Body of pancreas (tissue), 4 donors: ENCODE results near the gene CCDC33. TPM values are rescaled to one million over a fixed set of nuclear protein-coding genes. Genes with fewer than 3 reads are reported as not detected.

Source experiments
- ATAC-seq: fragments of 150-250 bp; one replicate; pipeline ENCODE4 v1.9.1; 2016
- DNase-seq, 4 donors: peaks; one replicate each; pipeline ENCODE4 v3.0.0-alpha.2; 2019
- H3K27ac ChIP-seq, 4 donors: fragments of 200-600 bp; sonication (generic); 1 replicate in 3 of 4; 2 replicates in 1 of 4; pipeline versions ENCODE4 v1.5.1 to v1.6.1; 2016 to 2019; ENCODE audit warnings: mild to moderate bottlenecking in 1 of 4, mixed read lengths in 1 of 4, moderate library complexity in 1 of 4
- H3K27me3 ChIP-seq, 2 donors: fragments of 200-600 bp; sonication (generic); one replicate each; pipeline ENCODE4 v1.6.0; 2016; ENCODE audit warnings: mild to moderate bottlenecking in 1 of 2
- H3K36me3 ChIP-seq, 2 donors: fragments of 200-600 bp; sonication (generic); replicated peaks in 1 of 2; 2 replicates each; pipeline ENCODE4 v1.5.1; 2016; ENCODE audit warnings: low read depth in 2 of 2; ENCODE audit not compliant: insufficient read depth in 1 of 2
- H3K4me1 ChIP-seq: fragments of 200-600 bp; sonication (generic); one replicate; pipeline ENCODE4 v1.6.0; 2016
- H3K4me3 ChIP-seq, 2 donors: fragments of 200-600 bp; sonication (generic); 1 replicate in 1 of 2; 2 replicates in 1 of 2; pipeline ENCODE4 v1.5.1; 2016 to 2019
- H3K9me3 ChIP-seq, 3 donors: fragments of 200-600 bp; sonication (generic); 1 replicate in 2 of 3; 2 replicates in 1 of 3; pipeline ENCODE4 v1.5.1; 2016
- POLR2A ChIP-seq, 3 donors: fragments of 450-650 bp; IDR thresholded peaks; one replicate each; pipeline ENCODE4 v1.6.1; 2016; ENCODE audit warnings: antibody characterized with exemption in 3 of 3, mild to moderate bottlenecking in 2 of 3
- WGBS, 2 donors: methylation state at CpG; one replicate each; pipeline ENCODE4 v1.1.5; 2017; 5-methylcytosine and 5-hydroxymethylcytosine counted together
- intact Hi-C: fragments of 100-400 bp; cut with DNase I; formaldehyde crosslinking; loops from one replicate; pipeline ENCODE4 v1.15.1; 2023
- total RNA-seq, 2 donors: library from RNA; depleted of rRNA; stranded (reverse); fragments of >200 nt; gene quantifications; one replicate each; pipeline ENCODE4 v1.1.0, GENCODE V29; 2016
- TF ChIP-seq, protein P1 (sequence below), 7 experiments: fragments of 450-650 bp in 4 of 7; fragments of 200-600 bp in 3 of 7; sonication (generic) in 3 of 7; IDR thresholded peaks; one replicate each; pipeline ENCODE4 v1.5.1; 2016 to 2019; ENCODE audit warnings: antibody characterized with exemption in 7 of 7

CCDC33 gene
- total RNA-seq, 2 donors from 2014 or later = not detected

DNA sequence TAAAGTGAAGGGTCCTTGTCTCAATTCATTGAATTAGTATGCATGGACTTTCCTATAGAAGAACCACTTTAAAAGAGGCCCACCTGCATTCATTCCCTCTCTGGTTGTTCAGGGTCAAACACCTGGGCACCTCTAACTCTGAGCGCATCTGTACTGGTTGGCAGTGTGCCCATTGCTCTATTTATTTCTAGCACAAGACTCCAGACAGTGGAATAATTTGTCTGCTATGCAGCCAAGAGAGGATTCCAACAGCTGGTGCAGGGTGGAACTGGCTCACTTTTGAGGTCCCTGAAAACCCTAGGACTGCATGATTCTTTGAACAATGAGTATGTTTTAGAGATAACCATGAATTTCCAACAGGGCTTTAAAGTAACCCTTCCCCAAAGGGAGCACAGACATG is 57.9 kb downstream of the CCDC33 start:
- H3K4me1 ChIP-seq = no peaks in the 10 kb centered on the region
- no peak overlapping the region for H3K27ac ChIP-seq

DNA sequence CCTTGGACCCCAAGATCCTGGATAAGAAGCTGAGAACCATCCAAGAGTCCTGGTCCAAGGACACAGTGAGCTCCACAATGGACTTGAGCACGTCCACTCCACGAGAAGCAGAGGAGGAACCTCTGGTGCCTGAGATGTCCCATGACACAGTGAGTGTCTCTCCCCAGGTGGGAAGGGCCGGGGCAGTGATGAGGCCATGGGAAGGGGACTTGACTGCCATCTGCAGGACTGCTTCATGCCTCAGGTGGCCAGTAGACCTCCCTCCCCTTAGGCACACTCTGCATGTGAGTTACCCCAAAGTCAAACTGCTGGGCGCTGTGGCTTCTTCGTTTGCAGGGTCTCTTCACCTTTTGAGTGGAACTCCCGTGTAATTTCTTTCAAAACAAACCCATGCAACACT is 59.7 kb downstream of the CCDC33 start:
- no peak for TF ChIP-seq POLR2A (IDR thresholded peaks at IDR 0.05)
- TF ChIP-seq, protein P1, sequence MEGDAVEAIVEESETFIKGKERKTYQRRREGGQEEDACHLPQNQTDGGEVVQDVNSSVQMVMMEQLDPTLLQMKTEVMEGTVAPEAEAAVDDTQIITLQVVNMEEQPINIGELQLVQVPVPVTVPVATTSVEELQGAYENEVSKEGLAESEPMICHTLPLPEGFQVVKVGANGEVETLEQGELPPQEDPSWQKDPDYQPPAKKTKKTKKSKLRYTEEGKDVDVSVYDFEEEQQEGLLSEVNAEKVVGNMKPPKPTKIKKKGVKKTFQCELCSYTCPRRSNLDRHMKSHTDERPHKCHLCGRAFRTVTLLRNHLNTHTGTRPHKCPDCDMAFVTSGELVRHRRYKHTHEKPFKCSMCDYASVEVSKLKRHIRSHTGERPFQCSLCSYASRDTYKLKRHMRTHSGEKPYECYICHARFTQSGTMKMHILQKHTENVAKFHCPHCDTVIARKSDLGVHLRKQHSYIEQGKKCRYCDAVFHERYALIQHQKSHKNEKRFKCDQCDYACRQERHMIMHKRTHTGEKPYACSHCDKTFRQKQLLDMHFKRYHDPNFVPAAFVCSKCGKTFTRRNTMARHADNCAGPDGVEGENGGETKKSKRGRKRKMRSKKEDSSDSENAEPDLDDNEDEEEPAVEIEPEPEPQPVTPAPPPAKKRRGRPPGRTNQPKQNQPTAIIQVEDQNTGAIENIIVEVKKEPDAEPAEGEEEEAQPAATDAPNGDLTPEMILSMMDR (IDR thresholded peaks at IDR 0.05) = no peak
- intact Hi-C loops = no loop called here
- H3K9me3 ChIP-seq = no peaks in the 10 kb centered on the region
- H3K27me3 ChIP-seq = peaks cover 0 to 3% of the 10 kb centered on the region in 2 donors
- no peaks in the 10 kb centered on the region for H3K36me3 ChIP-seq
- H3K27ac ChIP-seq = no peak overlapping the region
- no peaks in the 10 kb centered on the region for H3K4me1 ChIP-seq
- H3K4me3 ChIP-seq = no peak overlapping the region
- DNase-seq = no peak
- no peak for ATAC-seq
- WGBS, 2 donors = 38% methylated on average over 6 of the region's 6 CpGs; no CpG with 5 or more reads in 1 of the 2 donors

More for the DNA sequence above, 57.9 kb downstream of the CCDC33 start:
- H3K4me3 ChIP-seq = no peak overlapping the region
- no peak for DNase-seq
- WGBS, 2 donors = 0 to 13% methylated on average over 1 of the region's 1 CpG
- H3K27me3 ChIP-seq = peaks cover 0 to 3% of the 10 kb centered on the region in 2 donors
- H3K9me3 ChIP-seq = no peaks in the 10 kb centered on the region
- intact Hi-C loops = no loop called here
- ATAC-seq = no peak
- no peak for TF ChIP-seq POLR2A (IDR thresholded peaks at IDR 0.05)
- TF ChIP-seq, protein P1 (IDR thresholded peaks at IDR 0.05) = no peak
- H3K36me3 ChIP-seq = no peaks in the 10 kb centered on the region

DNA sequence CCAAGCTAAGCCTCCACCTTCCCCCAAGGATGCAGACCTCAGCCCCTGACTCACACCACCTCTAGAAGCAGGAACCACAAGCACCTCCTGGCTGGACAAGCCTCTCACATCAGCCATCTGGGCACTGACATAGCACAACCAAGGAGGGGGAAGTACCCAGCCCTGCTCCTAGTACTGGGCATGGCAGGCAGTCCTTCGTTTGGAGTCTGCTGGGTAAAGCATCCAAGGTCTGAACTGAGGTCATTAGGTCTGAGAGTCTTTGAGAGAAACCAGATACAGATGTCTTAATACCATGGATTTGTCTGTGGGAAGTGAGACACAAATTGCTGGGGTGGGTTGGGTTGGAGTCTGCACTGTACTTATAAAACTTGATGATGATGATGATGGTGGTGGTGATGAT is 61.8 kb downstream of the CCDC33 start:
- WGBS, 2 donors = 13 to 18% methylated on average over 1 of the region's 1 CpG
- ATAC-seq (no peak), DNase-seq (no peak)
- Histone ChIP-seq H3K4me3 (no peak overlapping the region), H3K36me3 (no peaks in the 10 kb centered on the region), H3K27me3 (peaks cover 0 to 7% of the 10 kb centered on the region in 2 donors), H3K9me3 (no peaks in the 10 kb centered on the region), H3K27ac (no peak overlapping the region), H3K4me1 (no peaks in the 10 kb centered on the region)
- intact Hi-C loops = no loop called here
- TF ChIP-seq, protein P1 (IDR thresholded peaks at IDR 0.05) = no peak

DNA sequence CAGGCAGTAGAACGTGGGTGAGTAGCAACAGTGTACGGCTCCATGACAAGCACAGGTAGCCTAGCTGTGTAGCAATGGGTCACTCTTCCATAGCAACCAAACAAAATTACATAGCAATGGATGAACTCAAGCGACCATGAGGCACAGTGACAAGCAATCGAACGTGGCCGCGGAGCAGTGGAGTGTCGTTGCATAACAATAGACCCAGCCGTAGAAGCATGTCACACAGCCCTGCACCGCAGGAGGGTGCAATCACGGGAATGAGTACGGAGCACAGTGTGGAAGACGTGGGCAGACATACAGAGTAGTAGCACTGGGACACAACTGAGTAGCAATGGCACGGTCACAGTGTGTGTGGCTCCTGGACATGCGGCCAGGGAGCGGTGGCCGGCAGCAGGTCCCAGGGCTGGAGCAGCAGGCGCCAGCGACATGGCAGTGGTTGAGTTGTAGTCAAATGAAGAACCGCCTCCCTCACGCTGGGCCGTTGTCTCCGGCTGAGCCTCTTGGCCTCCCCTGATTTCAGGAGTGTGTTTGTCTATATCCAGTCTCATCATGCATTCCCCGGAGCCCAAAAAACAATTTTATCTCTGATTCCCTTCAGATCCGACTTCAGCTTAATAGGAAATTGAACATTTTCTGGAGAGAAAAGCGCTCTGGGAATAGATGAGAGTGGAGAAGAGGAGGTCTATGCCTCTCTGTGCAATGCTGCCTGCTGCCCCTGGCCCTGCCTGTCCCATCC is 64.1 kb downstream of the CCDC33 start:
- H3K9me3 ChIP-seq = no peaks in the 10 kb centered on the region
- ATAC-seq = no peak
- H3K27me3 ChIP-seq = peaks cover 0 to 9% of the 10 kb centered on the region in 2 donors
- no peak overlapping the region for H3K4me3 ChIP-seq
- no peak for TF ChIP-seq POLR2A (IDR thresholded peaks at IDR 0.05)
- TF ChIP-seq, protein P1 (IDR thresholded peaks at IDR 0.05) = no peak
- H3K4me1 ChIP-seq = no peaks in the 10 kb centered on the region
- H3K27ac ChIP-seq = no peak overlapping the region
- DNase-seq = no peak
- intact Hi-C loops = no loop called here
- WGBS, 2 donors = 32 to 39% methylated on average over 18 to 26 of the region's 26 CpGs
- H3K36me3 ChIP-seq = no peaks in the 10 kb centered on the region
